Smooth muscle cell (in vitro differentiated cells): Measurements from ENCODE around the gene FAM177B. TPM values are rescaled to one million over a fixed set of nuclear protein-coding genes. Genes with fewer than 3 reads are reported as not detected.

Source experiments
- DNase-seq: peaks from one replicate; lab custom pipeline; 2025; ENCODE audit not compliant: unreplicated experiment; lab: John Stamatoyannopoulos, UW
- H2AFZ ChIP-seq: fragments of 200-600 bp; sonication (generic); 2 replicates; pipeline ENCODE4 v1.6.0; 2016; ENCODE audit warnings: antibody characterized with exemption, low read depth, mild to moderate bottlenecking
- H3F3A ChIP-seq: fragments of 200-600 bp; sonication (generic); 2 replicates; pipeline ENCODE4 v1.6.0; 2017; ENCODE audit warnings: antibody characterized with exemption, low read depth
- H3K27ac ChIP-seq: fragments of 200-600 bp; sonication (generic); 2 replicates; pipeline ENCODE4 v1.5.1; 2016; ENCODE audit warnings: low read depth, mild to moderate bottlenecking
- H3K27me3 ChIP-seq: fragments of 200-600 bp; sonication (generic); 2 replicates; pipeline ENCODE4 v1.6.1; 2016; ENCODE audit warnings: low read depth, mild to moderate bottlenecking
- H3K36me3 ChIP-seq: fragments of 200-600 bp; sonication (generic); 2 replicates; pipeline ENCODE4 v1.5.1; 2016; ENCODE audit warnings: low read depth
- H3K4me1 ChIP-seq: fragments of 200-600 bp; sonication (generic); 2 replicates; pipeline ENCODE4 v1.5.1; 2016; ENCODE audit warnings: low read depth
- H3K4me2 ChIP-seq: fragments of 200-600 bp; sonication (generic); 2 replicates; pipeline ENCODE4 v1.6.0; 2016; ENCODE audit warnings: mild to moderate bottlenecking
- H3K4me3 ChIP-seq: fragments of 200-600 bp; sonication (generic); 2 replicates; pipeline ENCODE4 v1.5.1; 2016; ENCODE audit warnings: mild to moderate bottlenecking
- H3K79me2 ChIP-seq: fragments of 200-600 bp; sonication (generic); 2 replicates; pipeline ENCODE4 v1.6.0; 2016; ENCODE audit warnings: low read depth, mild to moderate bottlenecking
- H3K9ac ChIP-seq: fragments of 200-600 bp; sonication (generic); 2 replicates; pipeline ENCODE4 v1.6.0; 2016; ENCODE audit warnings: low read depth
- H3K9me3 ChIP-seq: fragments of 200-600 bp; sonication (generic); replicated peaks from 2 replicates; pipeline ENCODE4 v1.5.1; 2016; ENCODE audit warnings: low read depth
- H4K20me1 ChIP-seq: fragments of 200-600 bp; sonication (generic); 2 replicates; pipeline ENCODE4 v1.6.0; 2016; ENCODE audit warnings: low read depth
- WGBS: methylation state at CpG from one replicate; pipeline ENCODE4 v1.1.7; 2016; ENCODE audit warnings: low lambda C conversion rate; 5-methylcytosine and 5-hydroxymethylcytosine counted together
- polyA plus RNA-seq: library from polyadenylated mRNA; unstranded; fragments of >200 nt; fragmentation: Nextera tagmentation; extraction: Ambion mirVana; gene quantifications from 2 replicates; pipeline ENCODE4 v1.2.1, GENCODE V29; 2016
- total RNA-seq: library from RNA; depleted of rRNA; stranded (reverse); fragments of >200 nt; gene quantifications from 2 replicates; pipeline ENCODE4 v1.2.3, GENCODE V29; 2014
- TF ChIP-seq, protein P1 (sequence below): fragments of 200-600 bp; sonication (generic); IDR thresholded peaks from 2 replicates; pipeline ENCODE4 v1.5.1; 2017; ENCODE audit warnings: borderline replicate concordance, mild to moderate bottlenecking, antibody characterized with exemption; ENCODE audit not compliant: insufficient read depth, poor library complexity, severe bottlenecking

Gene FAM177B
- total and polyA plus RNA-seq, 2 experiments from 2014 or later, result not detected

DNA sequence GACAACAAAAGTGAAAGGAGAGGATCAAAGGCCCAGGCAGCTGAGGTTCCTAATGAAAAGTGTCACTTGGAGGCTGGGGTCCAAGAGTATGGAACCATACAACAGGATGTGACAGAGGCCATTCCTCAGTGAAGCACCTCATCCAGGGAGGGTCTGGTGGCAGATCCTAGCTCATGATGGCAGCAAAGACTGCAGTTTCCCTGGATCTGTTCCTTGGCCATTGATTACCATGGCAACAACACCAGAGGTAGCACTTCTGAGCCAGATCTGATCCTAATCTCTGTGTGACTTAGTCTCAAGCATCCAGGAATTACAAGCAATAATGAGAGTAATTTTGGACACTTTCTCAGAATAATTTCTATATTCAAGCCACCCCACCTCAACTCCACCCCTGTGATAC lies 12.9 kb downstream of the FAM177B start:
- Histone ChIP-seq H3K4me2 (no peak overlapping the region), H3K9me3 (no peaks in the 10 kb centered on the region), H3K4me1 (no peaks in the 10 kb centered on the region), H3K36me3 (no peaks in the 10 kb centered on the region), H3K27me3 (no peaks in the 10 kb centered on the region), H3F3A (no peaks in the 10 kb centered on the region), H3K4me3 (no peak overlapping the region), H3K79me2 (no peaks in the 10 kb centered on the region), H2AFZ (no peak overlapping the region), H4K20me1 (no peaks in the 10 kb centered on the region), H3K27ac (no peak overlapping the region), H3K9ac (no peak overlapping the region)
- no peak for DNase-seq
- TF ChIP-seq, protein P1, sequence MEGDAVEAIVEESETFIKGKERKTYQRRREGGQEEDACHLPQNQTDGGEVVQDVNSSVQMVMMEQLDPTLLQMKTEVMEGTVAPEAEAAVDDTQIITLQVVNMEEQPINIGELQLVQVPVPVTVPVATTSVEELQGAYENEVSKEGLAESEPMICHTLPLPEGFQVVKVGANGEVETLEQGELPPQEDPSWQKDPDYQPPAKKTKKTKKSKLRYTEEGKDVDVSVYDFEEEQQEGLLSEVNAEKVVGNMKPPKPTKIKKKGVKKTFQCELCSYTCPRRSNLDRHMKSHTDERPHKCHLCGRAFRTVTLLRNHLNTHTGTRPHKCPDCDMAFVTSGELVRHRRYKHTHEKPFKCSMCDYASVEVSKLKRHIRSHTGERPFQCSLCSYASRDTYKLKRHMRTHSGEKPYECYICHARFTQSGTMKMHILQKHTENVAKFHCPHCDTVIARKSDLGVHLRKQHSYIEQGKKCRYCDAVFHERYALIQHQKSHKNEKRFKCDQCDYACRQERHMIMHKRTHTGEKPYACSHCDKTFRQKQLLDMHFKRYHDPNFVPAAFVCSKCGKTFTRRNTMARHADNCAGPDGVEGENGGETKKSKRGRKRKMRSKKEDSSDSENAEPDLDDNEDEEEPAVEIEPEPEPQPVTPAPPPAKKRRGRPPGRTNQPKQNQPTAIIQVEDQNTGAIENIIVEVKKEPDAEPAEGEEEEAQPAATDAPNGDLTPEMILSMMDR, result no peak

DNA sequence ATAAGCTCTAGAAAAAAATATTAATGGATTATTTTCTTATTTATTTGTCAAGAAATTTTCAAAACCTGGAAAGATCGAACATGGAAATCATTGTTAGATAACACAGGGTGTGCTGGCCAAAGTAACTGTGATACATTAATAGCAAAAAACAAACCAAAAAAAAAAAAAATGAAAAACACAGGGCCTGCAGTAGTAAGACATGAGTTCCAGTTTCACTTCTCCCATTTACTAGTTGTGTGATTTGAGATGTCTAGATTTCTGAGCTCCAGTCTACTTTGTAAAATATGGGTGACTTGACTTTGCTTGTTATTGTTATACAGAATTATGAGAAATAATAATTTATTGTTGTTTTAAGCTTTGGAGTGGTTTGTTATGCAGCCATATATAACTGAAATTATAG lies 13.6 kb downstream of the FAM177B start:
- H4K20me1 ChIP-seq, result no peaks in the 10 kb centered on the region
- TF ChIP-seq, protein P1, result no peak

DNA sequence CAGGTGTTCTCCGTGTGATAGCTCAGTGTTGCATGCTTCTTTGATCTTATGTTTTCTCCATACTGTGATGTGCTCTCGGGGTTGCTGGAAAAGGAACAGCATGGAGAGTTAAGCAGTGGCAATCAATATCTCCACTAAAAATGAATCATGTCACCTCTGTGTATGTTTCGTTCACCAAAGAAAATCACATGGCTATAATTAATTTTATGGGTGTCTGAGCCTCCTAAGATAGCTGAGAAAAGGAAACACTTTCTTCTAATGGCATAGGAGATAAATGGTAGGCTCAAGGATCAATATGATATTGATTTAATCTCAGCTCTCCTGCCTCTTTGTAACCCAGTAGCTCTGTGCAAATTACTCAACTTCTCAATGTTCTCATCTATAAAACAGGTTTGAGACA lies 14.3 kb downstream of the FAM177B start:
- no peaks in the 10 kb centered on the region for H4K20me1 ChIP-seq
- H3K4me1 ChIP-seq, result no peaks in the 10 kb centered on the region
- 77% methylated on average over 3 of the region's 3 CpGs for WGBS
- H3F3A ChIP-seq, result no peaks in the 10 kb centered on the region
- no peaks in the 10 kb centered on the region for H3K36me3 ChIP-seq
- no peaks in the 10 kb centered on the region for H3K27me3 ChIP-seq
- TF ChIP-seq, protein P1, result no peak
- no peak overlapping the region for H2AFZ ChIP-seq
- H3K9me3 ChIP-seq, result no peaks in the 10 kb centered on the region
- no peak overlapping the region for H3K9ac ChIP-seq
- H3K4me2 ChIP-seq, result no peak overlapping the region
- DNase-seq, result no peak
- no peaks in the 10 kb centered on the region for H3K79me2 ChIP-seq
- no peak overlapping the region for H3K4me3 ChIP-seq
- no peak overlapping the region for H3K27ac ChIP-seq

More for the DNA sequence above, 13.6 kb downstream of the FAM177B start:
- H3K9me3 ChIP-seq, result no peaks in the 10 kb centered on the region
- H3K4me2 ChIP-seq, result no peak overlapping the region
- DNase-seq, result no peak
- no peak overlapping the region for H3K27ac ChIP-seq
- no peak overlapping the region for H2AFZ ChIP-seq
- H3F3A ChIP-seq, result no peaks in the 10 kb centered on the region
- no peaks in the 10 kb centered on the region for H3K36me3 ChIP-seq
- WGBS, result 87% methylated on average over 1 of the region's 1 CpG
- H3K9ac ChIP-seq, result no peak overlapping the region
- H3K4me1 ChIP-seq, result no peaks in the 10 kb centered on the region
- H3K27me3 ChIP-seq, result no peaks in the 10 kb centered on the region
- H3K4me3 ChIP-seq, result no peak overlapping the region
- no peaks in the 10 kb centered on the region for H3K79me2 ChIP-seq

DNA sequence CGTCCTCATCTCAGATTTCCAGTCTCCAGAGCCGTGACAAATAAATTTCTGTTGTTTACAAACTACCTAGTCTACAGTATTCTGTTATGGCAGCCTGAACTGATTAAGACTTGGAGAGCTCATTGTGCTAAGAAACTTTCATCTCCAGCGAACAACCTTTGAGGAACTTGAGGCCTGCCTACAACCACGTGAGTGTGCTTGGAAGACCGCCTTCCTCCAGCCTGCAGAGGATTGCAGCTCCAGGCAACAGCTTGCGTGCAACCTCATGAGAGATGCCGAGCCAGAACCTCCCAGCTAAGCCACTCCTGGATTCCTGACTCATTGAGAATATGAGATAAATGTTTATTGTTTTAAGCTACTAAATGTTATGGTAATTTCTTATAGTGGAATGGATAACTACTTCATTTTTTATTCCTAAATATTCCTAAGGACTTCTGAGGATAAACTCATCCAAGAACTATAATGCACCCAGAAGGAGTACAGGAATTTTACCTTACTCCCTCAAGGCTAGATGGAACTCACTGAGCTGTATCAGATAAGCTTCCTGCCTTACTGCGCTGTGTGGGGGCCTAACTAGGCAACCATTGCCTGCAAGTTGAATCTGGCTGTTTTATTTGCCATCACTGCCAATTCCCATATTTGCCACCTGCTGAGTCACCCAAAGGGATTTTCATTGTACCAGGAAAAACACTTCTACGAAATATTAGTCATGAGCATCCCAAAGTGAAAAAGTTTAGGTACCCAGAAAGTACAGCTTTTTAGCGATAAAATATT lies 17.6 kb downstream of the FAM177B start:
- no peak overlapping the region for H3K4me2 ChIP-seq
- no peak for DNase-seq
- no peaks in the 10 kb centered on the region for H4K20me1 ChIP-seq
- no peaks in the 10 kb centered on the region for H3K27me3 ChIP-seq
- no peak overlapping the region for H2AFZ ChIP-seq
- H3K27ac ChIP-seq, result no peak overlapping the region
- H3K36me3 ChIP-seq, result no peaks in the 10 kb centered on the region
- no peak overlapping the region for H3K4me3 ChIP-seq
- H3K4me1 ChIP-seq, result no peaks in the 10 kb centered on the region
- H3K9ac ChIP-seq, result no peak overlapping the region
- 79% methylated on average over 10 of the region's 10 CpGs for WGBS
- TF ChIP-seq, protein P1, result no peak
- no peaks in the 10 kb centered on the region for H3K9me3 ChIP-seq
- H3K79me2 ChIP-seq, result no peaks in the 10 kb centered on the region
- no peaks in the 10 kb centered on the region for H3F3A ChIP-seq
